ENCODE measurements around the gene PLCB1.

DNA sequence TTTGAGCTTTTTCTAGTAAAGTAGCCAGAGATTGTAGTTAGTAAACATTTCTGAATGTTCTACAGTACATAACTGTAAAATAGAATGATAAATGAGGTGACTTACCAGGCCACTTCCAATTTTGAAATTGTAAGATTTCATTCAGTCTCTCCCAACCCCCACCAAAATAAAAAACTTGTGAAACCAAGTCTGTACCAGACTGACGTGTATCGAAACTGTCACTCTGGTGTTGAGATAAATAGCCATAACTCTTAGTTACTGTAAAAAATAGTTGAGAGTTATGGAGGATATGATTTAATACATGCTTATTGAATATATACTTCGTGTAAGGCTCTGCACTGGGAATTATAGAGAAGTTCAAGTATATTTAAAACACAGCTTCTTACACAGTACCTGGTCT, 455.7 kb downstream of the PLCB1 start:
- TF ChIP-seq CTCF (IDR thresholded peaks at IDR 0.05) (no peak), POLR2A (IDR thresholded peaks at IDR 0.05) (no peak)

Data from Peyer's patch (tissue), 4 donors.